Measurements from ENCODE around the gene PTK6. TPM values are rescaled to one million over a fixed set of nuclear protein-coding genes. Genes with fewer than 3 reads are reported as not detected.

The PTK6 gene
- total and polyA plus RNA-seq, 2 of the 13 experiments (the other 11 are each of a cell fraction or from before 2014, with no cell fraction given), result 0.08 TPM; not detected in 1

DNA sequence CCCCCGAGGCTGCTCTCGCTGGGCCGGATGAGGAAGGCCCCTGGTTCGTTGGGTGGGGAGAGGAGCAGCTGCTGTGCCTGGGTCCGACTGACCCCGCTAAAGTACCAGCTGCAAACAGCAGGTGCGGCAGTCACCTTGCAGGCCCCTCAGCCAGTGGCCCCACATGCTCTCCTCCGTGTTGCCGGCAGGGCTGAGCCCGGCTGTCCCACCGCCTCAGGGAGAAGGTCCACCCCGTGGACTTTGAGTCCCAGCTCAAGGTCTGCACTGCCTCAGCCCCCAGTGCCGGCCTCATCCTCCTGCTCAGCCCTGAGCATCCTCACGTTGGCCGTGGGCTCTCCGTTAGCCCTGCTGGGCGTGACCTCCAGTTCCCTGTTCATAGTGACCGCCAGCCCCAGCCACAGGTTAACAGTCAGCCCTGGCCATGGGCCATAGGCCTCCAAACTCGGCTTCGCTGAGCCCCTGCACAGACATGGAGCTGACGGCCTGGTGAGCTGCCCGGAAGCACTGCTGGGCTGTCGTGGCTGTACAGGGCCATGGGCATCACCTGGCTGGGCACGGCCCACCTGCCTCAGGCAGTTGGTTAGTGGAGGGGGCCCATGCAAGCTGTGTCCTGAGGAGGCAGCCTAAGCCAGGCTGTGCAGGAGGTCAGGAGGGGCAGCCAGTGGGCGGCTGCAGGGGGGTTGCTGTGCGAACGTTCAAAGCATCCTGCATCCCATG, 7.2 kb upstream of the PTK6 start (continued):
- TF ChIP-seq, protein P1, sequence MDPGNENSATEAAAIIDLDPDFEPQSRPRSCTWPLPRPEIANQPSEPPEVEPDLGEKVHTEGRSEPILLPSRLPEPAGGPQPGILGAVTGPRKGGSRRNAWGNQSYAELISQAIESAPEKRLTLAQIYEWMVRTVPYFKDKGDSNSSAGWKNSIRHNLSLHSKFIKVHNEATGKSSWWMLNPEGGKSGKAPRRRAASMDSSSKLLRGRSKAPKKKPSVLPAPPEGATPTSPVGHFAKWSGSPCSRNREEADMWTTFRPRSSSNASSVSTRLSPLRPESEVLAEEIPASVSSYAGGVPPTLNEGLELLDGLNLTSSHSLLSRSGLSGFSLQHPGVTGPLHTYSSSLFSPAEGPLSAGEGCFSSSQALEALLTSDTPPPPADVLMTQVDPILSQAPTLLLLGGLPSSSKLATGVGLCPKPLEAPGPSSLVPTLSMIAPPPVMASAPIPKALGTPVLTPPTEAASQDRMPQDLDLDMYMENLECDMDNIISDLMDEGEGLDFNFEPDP (CRISPR knock-in tag; conservative IDR thresholded peaks at IDR 0.05), result no peak
- TF ChIP-seq, protein P2, sequence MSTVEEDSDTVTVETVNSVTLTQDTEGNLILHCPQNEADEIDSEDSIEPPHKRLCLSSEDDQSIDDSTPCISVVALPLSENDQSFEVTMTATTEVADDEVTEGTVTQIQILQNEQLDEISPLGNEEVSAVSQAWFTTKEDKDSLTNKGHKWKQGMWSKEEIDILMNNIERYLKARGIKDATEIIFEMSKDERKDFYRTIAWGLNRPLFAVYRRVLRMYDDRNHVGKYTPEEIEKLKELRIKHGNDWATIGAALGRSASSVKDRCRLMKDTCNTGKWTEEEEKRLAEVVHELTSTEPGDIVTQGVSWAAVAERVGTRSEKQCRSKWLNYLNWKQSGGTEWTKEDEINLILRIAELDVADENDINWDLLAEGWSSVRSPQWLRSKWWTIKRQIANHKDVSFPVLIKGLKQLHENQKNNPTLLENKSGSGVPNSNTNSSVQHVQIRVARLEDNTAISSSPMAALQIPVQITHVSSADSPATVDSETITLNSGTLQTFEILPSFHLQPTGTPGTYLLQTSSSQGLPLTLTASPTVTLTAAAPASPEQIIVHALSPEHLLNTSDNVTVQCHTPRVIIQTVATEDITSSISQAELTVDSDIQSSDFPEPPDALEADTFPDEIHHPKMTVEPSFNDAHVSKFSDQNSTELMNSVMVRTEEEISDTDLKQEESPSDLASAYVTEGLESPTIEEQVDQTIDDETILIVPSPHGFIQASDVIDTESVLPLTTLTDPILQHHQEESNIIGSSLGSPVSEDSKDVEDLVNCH (CRISPR knock-in tag; IDR thresholded peaks at IDR 0.05), result no peak
- TF ChIP-seq PPARG (CRISPR knock-in tag; conservative IDR thresholded peaks at IDR 0.05) (no peak), KDM5B (CRISPR knock-in tag; IDR thresholded peaks at IDR 0.05; ENCODE audit: borderline replicate concordance) (no peak), POLR2G (IDR thresholded peaks at IDR 0.05; ENCODE audit: low read depth, low read length) (no peak), ZNF446 (CRISPR knock-in tag; IDR thresholded peaks at IDR 0.05) (no peak), ZBTB7A (CRISPR knock-in tag; IDR thresholded peaks at IDR 0.05) (peak; percentile 86), ZNF33B (CRISPR knock-in tag; IDR thresholded peaks at IDR 0.05) (no peak), TAF1 (CRISPR knock-in tag; IDR thresholded peaks at IDR 0.05) (no peak), THAP11 (CRISPR knock-in tag; IDR thresholded peaks at IDR 0.05) (peak; percentile 38; the same call in 1 of the 2 replicates), MYC (CRISPR knock-in tag; IDR thresholded peaks at IDR 0.05; ENCODE audit: borderline replicate concordance) (peak; percentile 46; the same call in 1 of the 2 replicates), ZNF678 (CRISPR knock-in tag; IDR thresholded peaks at IDR 0.05) (peak; percentile 55; the same call in 1 of the 2 replicates), ZBTB3 (CRISPR knock-in tag; IDR thresholded peaks at IDR 0.05; ENCODE audit: borderline replicate concordance, low read depth) (no peak), PHB2 (IDR thresholded peaks at IDR 0.05; ENCODE audit: partially characterized antibody) (no peak), ZSCAN31 (CRISPR knock-in tag; IDR thresholded peaks at IDR 0.05; ENCODE audit: low read depth) (no peak)
- TF ChIP-seq, protein P3, sequence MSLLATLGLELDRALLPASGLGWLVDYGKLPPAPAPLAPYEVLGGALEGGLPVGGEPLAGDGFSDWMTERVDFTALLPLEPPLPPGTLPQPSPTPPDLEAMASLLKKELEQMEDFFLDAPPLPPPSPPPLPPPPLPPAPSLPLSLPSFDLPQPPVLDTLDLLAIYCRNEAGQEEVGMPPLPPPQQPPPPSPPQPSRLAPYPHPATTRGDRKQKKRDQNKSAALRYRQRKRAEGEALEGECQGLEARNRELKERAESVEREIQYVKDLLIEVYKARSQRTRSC (CRISPR knock-in tag; IDR thresholded peaks at IDR 0.05; ENCODE audit: low read depth), result no peak
- TF ChIP-seq, protein P4, sequence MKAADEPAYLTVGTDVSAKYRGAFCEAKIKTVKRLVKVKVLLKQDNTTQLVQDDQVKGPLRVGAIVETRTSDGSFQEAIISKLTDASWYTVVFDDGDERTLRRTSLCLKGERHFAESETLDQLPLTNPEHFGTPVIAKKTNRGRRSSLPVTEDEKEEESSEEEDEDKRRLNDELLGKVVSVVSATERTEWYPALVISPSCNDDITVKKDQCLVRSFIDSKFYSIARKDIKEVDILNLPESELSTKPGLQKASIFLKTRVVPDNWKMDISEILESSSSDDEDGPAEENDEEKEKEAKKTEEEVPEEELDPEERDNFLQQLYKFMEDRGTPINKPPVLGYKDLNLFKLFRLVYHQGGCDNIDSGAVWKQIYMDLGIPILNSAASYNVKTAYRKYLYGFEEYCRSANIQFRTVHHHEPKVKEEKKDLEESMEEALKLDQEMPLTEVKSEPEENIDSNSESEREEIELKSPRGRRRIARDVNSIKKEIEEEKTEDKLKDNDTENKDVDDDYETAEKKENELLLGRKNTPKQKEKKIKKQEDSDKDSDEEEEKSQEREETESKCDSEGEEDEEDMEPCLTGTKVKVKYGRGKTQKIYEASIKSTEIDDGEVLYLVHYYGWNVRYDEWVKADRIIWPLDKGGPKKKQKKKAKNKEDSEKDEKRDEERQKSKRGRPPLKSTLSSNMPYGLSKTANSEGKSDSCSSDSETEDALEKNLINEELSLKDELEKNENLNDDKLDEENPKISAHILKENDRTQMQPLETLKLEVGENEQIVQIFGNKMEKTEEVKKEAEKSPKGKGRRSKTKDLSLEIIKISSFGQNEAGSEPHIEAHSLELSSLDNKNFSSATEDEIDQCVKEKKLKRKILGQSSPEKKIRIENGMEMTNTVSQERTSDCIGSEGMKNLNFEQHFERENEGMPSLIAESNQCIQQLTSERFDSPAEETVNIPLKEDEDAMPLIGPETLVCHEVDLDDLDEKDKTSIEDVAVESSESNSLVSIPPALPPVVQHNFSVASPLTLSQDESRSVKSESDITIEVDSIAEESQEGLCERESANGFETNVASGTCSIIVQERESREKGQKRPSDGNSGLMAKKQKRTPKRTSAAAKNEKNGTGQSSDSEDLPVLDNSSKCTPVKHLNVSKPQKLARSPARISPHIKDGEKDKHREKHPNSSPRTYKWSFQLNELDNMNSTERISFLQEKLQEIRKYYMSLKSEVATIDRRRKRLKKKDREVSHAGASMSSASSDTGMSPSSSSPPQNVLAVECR (CRISPR knock-in tag; IDR thresholded peaks at IDR 0.05; ENCODE audit: borderline replicate concordance), result peak; percentile 61
- TF ChIP-seq, protein P5, sequence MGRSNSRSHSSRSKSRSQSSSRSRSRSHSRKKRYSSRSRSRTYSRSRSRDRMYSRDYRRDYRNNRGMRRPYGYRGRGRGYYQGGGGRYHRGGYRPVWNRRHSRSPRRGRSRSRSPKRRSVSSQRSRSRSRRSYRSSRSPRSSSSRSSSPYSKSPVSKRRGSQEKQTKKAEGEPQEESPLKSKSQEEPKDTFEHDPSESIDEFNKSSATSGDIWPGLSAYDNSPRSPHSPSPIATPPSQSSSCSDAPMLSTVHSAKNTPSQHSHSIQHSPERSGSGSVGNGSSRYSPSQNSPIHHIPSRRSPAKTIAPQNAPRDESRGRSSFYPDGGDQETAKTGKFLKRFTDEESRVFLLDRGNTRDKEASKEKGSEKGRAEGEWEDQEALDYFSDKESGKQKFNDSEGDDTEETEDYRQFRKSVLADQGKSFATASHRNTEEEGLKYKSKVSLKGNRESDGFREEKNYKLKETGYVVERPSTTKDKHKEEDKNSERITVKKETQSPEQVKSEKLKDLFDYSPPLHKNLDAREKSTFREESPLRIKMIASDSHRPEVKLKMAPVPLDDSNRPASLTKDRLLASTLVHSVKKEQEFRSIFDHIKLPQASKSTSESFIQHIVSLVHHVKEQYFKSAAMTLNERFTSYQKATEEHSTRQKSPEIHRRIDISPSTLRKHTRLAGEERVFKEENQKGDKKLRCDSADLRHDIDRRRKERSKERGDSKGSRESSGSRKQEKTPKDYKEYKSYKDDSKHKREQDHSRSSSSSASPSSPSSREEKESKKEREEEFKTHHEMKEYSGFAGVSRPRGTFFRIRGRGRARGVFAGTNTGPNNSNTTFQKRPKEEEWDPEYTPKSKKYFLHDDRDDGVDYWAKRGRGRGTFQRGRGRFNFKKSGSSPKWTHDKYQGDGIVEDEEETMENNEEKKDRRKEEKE (IDR thresholded peaks at IDR 0.05), result no peak

All from HepG2 (cell line).